Measurements from ENCODE around the gene PSMA5.
"Not testable (repeated sequence)": the region's sequence is repeated elsewhere in the genome, so short reads cannot be mapped to it uniquely, and the experiment has no call there.

The PSMA5 gene

GRCh38 chr1:109392788-109393616 lies 33.2 kb downstream of the PSMA5 start:
- DNase-seq (ENCODE audit: low read depth in 2 of 2) = no peak

- DNase-seq (ENCODE audit: low read depth in 2 of 2) = no peak
These were observed 34.0 kb downstream of the PSMA5 start for GRCh38 chr1:109392037-109392787.

- no peak for DNase-seq (ENCODE audit: low read depth in 2 of 2)
These were observed 34.6 kb downstream of the PSMA5 start for GRCh38 chr1:109391626-109392025.

DNA sequence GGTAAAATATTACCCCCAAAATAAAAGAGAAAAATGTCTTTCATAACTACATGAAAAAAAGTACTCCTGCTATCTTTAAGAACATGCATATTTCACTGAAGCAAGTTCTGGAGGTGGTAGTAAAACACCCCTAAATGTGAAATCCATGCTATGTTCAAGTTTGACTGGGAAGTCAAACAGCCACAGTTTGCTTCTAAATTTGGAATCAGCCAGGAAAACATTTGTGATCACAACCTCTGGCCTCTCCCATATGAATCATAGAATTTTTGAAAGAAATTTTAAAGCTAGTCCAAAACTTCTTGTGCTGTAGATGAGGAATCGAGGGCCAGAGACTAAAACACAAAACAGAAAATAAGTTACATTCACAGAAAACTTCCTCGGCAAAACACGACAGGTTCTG lies 35.1 kb downstream of the PSMA5 start:
- no peak for DNase-seq (ENCODE audit: low read depth in 2 of 2)

DNA sequence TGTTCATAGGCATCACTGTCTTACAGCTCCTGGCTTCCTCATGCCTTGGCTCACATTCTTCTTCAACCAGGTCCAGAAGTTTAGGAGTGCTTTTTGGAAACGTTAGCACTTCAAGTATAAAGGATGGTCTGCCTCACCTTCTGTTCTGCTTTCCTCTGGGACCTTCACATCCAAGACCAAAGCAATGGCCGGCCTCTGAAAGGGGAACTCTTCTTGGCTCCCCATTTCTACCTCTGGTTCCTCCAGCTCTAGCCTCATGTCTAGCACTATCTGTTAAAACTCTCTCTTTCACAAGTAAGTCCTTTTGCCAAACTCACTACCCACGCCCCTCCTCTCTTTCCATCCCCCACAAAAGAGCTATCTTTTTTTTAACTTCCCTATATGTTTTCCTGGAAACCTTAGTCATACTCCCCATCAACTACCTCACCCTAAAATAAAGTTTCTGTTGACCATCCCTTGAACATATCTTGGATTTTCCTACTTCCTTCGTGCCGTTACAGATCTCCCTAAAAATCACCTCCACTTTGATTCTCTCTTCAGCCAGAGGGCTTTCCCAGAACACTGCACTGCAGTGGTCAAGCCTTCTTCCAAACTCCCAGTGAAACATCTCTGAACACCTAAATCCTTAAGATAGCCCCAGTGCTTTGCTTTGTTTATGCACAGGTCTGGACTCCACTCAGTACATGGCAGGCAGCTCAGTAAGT lies 36.5 kb downstream of the PSMA5 start:
- DNase-seq (ENCODE audit: low read depth in 2 of 2) = no peak

DNA sequence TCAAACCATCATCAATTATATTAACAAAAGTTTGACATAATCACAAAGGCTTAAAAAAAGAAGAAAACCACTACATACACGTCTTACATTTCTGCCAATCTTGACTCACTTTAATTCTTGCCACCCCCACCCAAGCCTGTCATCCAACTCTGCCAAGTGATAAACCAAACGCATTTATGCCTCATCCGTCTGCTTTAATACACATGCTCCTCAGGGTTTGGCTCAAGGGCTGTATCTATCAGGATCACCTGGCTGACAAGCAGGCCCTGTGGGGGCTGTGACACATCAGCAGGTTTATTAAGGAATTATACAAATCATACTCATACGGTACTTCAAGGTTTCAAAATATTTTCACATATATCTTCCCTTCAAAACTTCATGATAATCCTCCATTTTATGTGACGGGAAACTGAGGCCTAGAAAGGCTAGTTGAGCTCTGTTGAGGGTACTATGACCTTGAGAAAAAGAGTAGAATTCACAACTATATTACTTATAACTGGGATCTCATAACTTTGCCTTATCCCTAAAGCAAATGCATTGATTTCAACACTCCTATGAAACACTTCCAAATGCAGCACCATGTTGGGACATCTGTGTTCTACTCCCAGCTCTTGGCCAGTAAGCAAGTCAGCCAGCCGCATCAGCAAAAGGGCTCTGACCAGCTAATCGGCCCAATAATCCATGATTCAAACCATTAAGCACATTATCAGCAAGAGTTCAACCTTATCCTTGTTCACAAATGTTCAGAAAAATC lies 37.2 kb downstream of the PSMA5 start:
- DNase-seq (ENCODE audit: low read depth in 2 of 2) = no peak

GRCh38 chr1:109388208-109388711 lies 38.0 kb downstream of the PSMA5 start:
- no peak for DNase-seq (ENCODE audit: low read depth in 2 of 2)

DNA sequence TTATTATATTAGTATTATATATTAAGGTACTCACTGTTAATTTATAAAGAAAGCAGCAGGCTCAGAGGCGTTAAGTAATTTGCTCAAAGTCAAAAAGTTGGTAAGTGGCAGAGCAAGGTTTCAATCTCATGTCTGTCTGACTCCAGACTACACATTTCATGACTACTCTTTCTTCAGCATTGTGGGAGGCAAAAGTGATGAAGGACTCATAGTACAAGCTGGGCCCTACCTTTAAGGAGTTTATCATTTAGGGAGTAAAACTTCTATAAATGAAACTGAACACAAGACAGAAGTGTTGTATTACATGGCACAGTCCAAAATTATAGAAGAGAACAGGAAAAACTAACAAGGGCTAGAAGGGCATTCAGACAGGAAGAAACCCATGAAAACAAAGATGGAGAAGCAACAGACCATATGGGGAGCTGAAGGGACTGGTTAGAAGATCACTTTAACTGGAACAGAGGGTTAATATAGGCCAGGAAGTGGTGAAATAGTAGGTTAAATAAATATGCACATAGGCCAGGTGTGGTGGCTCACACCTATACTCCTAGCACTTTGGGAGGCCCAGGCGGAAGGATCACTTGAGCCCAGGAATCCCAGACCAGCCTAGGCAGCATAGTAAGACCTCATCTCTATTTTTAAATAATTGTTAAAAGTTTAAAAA lies 40.1 kb downstream of the PSMA5 start:
- no peak for DNase-seq (ENCODE audit: low read depth in 2 of 2)

DNA sequence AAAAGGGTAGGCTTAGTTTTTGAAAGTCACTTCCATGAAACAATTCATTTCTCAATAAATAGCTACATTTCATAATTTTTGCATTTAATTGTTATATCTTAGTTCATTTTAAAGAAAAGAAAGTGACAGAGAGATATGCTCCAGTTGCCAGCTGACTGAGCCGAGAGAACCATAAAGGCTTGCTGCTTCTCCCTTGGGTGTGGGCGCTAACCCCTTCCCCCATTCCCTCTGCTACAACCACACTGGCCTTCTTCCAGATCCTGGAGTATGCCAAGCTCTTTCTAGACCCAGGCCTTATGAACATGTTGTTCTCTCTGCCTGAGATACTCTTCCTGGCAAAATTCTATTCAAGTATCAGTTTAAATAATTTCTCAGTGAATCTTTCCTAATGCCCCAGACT lies 40.8 kb downstream of the PSMA5 start:
- no peak for DNase-seq (ENCODE audit: low read depth in 2 of 2)

- no peak for DNase-seq (ENCODE audit: low read depth in 2 of 2)
These were observed 42.4 kb downstream of the PSMA5 start for GRCh38 chr1:109383854-109384253.

DNA sequence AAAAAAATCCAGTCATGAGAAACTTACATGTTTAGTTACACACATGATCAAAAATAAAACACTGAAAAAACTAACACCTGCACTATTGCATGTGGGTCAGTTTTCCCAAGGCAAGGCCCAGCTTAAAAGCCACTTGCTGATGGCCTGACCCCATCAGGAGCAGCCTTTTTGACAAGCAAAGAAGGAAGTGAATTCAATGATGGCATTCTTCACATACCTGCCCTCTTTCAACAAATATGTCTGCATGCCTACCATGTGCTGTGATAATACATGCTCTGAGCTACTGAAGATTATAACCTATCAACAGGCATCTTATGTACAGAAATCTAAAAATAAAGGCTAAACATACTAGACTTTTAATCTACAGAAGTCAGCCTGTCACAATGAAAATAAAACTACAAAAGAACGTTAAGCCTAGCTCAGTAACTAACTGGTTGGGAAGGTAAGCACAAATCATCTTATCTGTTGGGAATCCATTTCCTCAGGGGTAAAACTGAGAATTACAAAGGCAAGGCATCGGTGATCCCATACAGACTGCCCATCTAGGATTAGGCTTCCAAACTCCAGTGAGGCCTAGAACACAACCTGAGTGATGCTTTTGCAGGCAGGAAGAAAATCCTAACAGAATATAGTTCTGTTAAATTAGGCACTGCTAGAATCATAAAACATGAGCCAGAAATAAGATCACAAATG lies 43.0 kb downstream of the PSMA5 start:
- no peak for DNase-seq (ENCODE audit: low read depth in 2 of 2)

DNA sequence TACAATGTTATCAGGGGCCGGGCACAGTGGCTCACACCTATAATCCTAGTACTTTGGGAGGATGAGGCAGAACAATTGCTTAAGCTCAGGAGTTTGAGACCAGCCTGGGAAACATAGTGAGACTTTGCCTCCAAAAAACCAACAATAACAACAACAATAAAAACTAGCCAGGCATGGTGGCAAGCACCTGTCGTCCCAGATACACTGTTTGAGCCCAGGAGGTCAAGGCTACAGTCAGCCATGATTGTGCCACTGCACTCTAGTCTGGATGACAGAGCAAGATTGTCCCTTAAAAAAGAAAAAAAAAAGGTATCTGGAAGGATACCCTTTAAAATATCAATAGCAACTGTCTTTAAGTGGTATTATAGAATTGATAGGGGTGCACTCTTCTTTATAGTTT lies 44.7 kb downstream of the PSMA5 start:
- DNase-seq (ENCODE audit: low read depth in 2 of 2) = no peak

DNA sequence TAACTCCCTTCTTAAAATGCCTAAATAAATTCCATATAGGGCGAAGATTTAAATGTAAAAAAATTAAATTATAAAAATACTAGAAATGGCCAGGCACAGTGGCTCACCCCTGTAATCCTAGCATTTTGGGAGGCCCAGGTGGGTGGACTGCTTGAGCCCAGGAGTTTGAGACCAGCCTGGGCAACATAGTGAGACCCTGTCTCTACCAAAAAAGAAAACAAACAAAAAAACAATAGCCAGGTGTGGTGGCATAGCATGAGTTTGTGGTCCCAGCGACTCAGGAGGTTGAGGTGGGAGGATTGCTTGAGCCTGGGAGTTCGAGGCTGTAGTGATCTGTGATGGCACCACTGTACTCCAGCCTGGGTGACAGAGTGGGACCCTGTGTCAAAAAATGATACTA lies 46.3 kb downstream of the PSMA5 start:
- DNase-seq (ENCODE audit: low read depth in 2 of 2) = no peak

GRCh38 chr1:109379422-109379821 lies 46.8 kb downstream of the PSMA5 start:
- DNase-seq (ENCODE audit: low read depth in 2 of 2) = no peak

- DNase-seq (ENCODE audit: low read depth in 2 of 2) = no peak
These were observed 48.5 kb downstream of the PSMA5 start for GRCh38 chr1:109377698-109378097.

DNA sequence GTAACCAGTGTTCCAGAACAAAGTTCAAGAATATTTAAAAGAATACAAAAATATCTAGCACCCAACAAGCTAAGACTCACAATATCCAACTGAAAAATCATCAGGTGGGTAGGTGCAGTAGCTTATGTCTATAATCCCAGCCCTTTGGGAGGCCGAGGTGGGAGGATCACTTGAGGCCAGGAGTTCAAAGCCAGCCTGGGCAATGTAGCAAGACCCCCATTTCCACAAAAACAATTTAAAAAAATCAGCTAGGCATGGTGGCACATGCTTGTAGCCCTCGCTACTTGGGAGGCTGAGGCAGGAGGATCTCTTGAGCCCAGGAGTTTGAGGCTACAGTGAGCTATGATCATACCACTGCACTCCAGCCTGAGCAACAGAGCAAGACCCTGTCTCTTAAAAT lies 52.6 kb downstream of the PSMA5 start:
- DNase-seq (ENCODE audit: low read depth in 2 of 2) = not testable (repeated sequence)

- DNase-seq (ENCODE audit: low read depth in 2 of 2) = no peak
These were observed 53.1 kb downstream of the PSMA5 start for GRCh38 chr1:109373126-109373525.

- DNase-seq (ENCODE audit: low read depth in 2 of 2) = no peak
These were observed 54.0 kb downstream of the PSMA5 start for GRCh38 chr1:109372281-109372680.

GRCh38 chr1:109371341-109371739 lies 54.9 kb downstream of the PSMA5 start:
- DNase-seq (ENCODE audit: low read depth in 2 of 2) = peak; percentile 7 to 9

DNA sequence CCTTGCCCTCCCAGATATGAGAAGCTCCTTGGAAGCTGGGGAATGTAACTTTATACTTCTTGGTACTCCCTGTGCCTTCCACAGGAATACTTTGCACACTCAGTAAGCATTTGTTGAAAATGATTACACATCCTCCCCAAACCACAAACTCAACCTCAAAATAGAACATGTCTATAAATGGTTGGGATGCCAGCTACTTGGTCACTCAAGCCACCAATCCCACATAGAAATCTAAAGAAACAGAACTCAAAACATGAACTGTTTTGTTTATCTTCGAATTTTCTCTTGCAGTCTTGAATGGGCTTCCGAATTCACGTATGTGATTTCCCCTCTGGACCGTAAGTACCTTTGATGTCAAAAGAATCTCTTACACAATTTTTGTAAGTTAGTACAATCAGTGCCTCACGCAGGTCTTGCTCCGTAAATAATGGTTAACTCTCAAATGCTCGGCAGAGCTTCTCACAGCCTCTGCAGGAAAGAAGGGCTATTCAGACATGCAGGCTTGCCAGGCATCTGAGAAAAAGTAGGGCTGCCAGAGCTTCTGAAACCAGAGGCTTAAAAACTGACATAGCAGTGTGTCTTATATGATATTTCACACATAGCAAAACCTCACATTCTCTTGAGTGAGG lies 55.4 kb downstream of the PSMA5 start:
- no peak for DNase-seq (ENCODE audit: low read depth in 2 of 2)

Data from stimulated activated CD4-positive, alpha-beta T cell treated with anti-CD3 and anti-CD28 coated beads, Interleukin-15, amount 100 ng/mL, for 48 hours (primary cell).